ENCODE results near the gene TOM1.

GRCh38 chr22:35334004-35334403, 34.3 kb downstream of the TOM1 start:
- TF ChIP-seq CTCF (IDR thresholded peaks at IDR 0.05): no peak
- no peak for TF ChIP-seq POLR2A (IDR thresholded peaks at IDR 0.05)
